ENCODE data around the gene DTX1.

DNA sequence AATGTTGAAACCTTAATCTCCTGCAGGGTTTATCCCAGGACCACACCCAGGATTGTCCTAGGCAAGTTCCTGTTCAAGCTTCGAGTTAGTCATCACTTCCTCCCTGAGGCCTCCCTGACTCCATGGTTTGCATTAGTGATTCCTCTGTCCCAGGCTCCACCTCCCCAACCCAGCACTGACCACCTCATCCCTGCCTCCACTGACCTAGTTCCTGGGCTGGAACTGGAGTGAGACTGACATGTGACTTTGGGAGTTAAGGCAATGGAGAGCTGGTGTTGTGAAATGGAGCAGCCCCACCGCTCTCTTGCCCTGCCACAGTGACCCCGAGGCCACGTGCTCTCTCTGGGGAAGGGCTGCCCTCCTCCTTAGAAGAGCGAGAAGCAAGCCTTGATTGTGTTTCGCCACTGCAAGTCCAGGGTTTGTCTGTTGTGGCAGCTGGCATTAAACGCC lies 15.8 kb upstream of the DTX1 start:
- TF ChIP-seq, protein P1, sequence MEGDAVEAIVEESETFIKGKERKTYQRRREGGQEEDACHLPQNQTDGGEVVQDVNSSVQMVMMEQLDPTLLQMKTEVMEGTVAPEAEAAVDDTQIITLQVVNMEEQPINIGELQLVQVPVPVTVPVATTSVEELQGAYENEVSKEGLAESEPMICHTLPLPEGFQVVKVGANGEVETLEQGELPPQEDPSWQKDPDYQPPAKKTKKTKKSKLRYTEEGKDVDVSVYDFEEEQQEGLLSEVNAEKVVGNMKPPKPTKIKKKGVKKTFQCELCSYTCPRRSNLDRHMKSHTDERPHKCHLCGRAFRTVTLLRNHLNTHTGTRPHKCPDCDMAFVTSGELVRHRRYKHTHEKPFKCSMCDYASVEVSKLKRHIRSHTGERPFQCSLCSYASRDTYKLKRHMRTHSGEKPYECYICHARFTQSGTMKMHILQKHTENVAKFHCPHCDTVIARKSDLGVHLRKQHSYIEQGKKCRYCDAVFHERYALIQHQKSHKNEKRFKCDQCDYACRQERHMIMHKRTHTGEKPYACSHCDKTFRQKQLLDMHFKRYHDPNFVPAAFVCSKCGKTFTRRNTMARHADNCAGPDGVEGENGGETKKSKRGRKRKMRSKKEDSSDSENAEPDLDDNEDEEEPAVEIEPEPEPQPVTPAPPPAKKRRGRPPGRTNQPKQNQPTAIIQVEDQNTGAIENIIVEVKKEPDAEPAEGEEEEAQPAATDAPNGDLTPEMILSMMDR (IDR thresholded peaks at IDR 0.05): no peak
- TF ChIP-seq POLR2AphosphoS5 (IDR thresholded peaks at IDR 0.05; ENCODE audit: low read depth, low read length) (no peak), TCF7L2 (IDR thresholded peaks at IDR 0.05; ENCODE audit: low read depth, low read length) (no peak)
